MM.1S (cell line): ENCODE results near the gene DAB1.

Source experiments
- EZH2 ChIP-seq: fragments of 300-600 bp; sonication (generic); optimal IDR thresholded peaks from 2 replicates; pipeline ENCODE3; 2017; ENCODE audit warnings: low read depth, mild to moderate bottlenecking, antibody characterized with exemption, low read length, mixed read lengths
- TF ChIP-seq, protein P1 (sequence below): fragments of 300-600 bp; sonication (generic); IDR thresholded peaks from 2 replicates; pipeline ENCODE4 v1.5.1; 2016; ENCODE audit warnings: antibody characterized with exemption, low read length, mixed read lengths

DNA sequence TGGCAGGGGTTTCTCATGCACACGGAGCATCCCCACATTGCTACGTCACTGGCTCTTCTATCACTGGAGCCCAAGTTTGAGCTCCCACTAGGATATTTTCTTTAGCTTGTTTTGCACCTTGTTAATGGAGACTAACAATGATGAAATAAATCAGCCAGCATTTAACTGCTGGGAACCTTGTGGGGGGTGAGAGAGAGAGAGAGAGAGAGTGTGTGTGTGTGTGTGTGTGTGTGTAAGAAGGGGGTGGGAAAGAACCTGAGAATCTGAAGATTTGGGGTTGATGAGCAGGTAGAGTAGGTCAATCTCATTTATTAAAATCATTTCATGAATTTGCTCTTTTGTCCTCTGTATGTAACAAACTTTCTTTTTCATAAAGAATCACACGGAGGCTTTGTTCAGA, 458.7 kb downstream of the DAB1 start:
- TF ChIP-seq, protein P1, sequence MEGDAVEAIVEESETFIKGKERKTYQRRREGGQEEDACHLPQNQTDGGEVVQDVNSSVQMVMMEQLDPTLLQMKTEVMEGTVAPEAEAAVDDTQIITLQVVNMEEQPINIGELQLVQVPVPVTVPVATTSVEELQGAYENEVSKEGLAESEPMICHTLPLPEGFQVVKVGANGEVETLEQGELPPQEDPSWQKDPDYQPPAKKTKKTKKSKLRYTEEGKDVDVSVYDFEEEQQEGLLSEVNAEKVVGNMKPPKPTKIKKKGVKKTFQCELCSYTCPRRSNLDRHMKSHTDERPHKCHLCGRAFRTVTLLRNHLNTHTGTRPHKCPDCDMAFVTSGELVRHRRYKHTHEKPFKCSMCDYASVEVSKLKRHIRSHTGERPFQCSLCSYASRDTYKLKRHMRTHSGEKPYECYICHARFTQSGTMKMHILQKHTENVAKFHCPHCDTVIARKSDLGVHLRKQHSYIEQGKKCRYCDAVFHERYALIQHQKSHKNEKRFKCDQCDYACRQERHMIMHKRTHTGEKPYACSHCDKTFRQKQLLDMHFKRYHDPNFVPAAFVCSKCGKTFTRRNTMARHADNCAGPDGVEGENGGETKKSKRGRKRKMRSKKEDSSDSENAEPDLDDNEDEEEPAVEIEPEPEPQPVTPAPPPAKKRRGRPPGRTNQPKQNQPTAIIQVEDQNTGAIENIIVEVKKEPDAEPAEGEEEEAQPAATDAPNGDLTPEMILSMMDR, result no peak
- no peak for TF ChIP-seq EZH2
